D721Med (cell line): ENCODE results near the gene MLX.

ENCODE experiments used
- DNase-seq: peaks from one replicate; pipeline ENCODE4 v3.0.0; 2011; ENCODE audit warnings: low spot score; ENCODE audit not compliant: insufficient read length
- FAIRE-seq: peaks from 2 replicates; lab custom pipeline; 2011; peaks lifted over from hg19 to GRCh38; lab: Jason Lieb, UNC
- TF ChIP-seq, protein P1 (sequence below): IDR thresholded peaks from 2 replicates; pipeline ENCODE4 v1.5.1; 2012; ENCODE audit warnings: mild to moderate bottlenecking, control low read depth; ENCODE audit not compliant: insufficient read depth; ENCODE audit errors: missing control alignments

Gene MLX

DNA sequence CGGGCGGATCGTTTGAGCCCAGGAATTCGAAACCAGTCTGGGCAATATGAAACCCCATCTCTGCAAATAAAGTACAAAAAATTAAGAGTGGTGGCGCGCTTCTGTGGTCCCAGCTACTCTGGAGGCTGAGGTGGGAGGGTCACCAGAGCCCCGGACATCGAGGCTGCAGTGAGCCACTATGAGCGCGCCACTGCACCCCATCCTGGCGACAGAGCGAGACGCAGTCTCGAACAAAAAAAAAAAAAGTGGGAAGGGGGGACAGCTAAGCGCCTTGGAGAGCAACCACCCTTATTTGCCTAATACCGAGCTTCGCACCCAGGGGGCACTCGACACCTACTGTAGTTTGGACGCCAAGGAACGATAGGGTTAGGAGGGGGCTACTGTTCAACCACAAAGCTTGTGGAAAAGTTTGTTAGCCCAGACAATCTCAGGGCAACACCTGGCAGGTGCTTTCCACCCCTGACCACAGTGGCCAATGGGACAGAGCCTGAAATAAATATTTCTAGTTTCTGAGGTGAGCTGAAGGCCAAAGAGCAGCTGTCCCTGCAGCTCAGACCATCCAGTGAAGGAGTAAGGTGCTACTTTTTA is 11.5 kb downstream of the MLX start:
- FAIRE-seq: no peak
- peak; percentile 75 for DNase-seq
- TF ChIP-seq, protein P1, sequence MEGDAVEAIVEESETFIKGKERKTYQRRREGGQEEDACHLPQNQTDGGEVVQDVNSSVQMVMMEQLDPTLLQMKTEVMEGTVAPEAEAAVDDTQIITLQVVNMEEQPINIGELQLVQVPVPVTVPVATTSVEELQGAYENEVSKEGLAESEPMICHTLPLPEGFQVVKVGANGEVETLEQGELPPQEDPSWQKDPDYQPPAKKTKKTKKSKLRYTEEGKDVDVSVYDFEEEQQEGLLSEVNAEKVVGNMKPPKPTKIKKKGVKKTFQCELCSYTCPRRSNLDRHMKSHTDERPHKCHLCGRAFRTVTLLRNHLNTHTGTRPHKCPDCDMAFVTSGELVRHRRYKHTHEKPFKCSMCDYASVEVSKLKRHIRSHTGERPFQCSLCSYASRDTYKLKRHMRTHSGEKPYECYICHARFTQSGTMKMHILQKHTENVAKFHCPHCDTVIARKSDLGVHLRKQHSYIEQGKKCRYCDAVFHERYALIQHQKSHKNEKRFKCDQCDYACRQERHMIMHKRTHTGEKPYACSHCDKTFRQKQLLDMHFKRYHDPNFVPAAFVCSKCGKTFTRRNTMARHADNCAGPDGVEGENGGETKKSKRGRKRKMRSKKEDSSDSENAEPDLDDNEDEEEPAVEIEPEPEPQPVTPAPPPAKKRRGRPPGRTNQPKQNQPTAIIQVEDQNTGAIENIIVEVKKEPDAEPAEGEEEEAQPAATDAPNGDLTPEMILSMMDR: peak; percentile 93

DNA sequence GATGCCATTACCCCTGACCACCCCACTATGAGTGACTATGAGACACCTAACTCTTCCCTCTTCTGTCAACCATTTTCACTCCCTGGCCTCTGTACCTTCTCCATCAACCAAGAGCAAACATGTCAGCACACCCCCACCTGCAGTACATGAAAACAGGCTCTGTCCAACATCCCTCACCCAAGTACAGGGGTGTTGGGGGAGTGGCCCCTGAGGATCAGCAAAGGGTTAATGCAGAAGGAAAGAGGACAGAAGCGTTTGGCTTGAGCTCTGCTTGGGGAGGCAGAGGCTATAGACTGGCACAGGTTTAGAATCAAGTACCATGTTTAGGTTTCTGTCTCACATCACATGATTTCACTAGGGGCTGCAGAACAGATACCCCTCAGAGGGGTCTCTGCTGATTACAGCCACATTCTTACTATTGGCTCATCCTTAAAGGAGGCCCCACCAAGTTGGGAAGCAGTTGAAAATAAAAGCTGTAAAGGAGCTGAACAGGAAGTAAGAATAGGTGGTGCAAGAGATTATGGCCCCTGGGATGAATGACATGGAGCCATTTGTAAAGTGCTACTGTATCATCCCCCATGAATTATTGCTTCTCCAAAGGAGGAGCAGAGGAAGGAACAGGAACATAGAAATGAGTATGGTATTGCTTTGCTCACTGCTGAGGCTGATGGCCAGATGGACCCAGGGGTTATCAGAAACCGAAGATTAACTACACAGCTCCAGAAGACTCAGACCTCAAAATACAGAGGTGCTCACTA is 13.1 kb downstream of the MLX start:
- TF ChIP-seq, protein P1: no peak

DNA sequence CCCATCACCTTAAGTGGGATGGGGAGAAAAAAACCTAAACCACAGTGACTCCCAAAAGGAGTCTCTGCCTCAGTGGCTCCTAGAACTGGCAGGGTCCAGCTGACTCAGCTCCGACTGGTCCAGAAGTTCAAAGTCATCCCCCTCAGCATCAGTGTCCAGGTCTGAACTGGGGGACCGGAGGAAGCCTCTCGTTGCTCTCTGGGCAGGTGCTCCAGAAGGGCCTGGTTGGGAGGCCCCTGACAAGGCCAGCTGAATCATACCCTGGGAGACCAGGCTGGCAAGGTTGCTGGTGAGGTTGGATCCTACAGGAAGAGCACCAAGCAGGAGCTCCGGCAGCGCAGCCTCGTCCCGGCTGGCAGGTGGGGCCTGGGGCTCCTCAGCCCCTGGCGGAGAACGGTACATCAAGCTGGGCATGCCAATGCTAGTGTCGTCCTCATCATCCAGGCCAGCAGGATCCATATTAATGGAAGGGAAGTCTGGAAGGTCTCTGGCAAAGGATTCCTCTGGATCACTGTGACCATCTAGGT is 14.9 kb downstream of the MLX start:
- FAIRE-seq (no peak), DNase-seq (no peak)
- TF ChIP-seq, protein P1: no peak

More for the DNA sequence above, 13.1 kb downstream of the MLX start:
- DNase-seq: no peak
- FAIRE-seq: no peak

DNA sequence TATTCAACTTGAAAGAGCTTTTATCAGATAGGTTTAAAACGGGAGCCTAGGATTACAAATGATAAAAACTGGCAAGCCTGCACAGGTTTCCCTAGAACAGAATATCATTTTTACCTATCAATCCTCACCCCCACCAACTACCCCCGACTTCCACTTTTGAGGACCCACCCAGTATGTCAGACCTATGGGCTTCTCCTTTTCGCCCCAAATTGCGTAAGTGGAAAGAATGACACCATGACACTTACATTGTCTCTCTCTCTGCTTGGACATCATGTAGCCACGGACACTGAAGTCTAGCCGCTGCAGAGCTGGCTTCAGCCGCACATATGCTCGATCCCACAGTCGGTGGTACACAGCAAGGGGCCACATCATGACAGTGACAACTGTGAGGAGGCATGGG is 18.0 kb downstream of the MLX start:
- TF ChIP-seq, protein P1: no peak
- DNase-seq (no peak), FAIRE-seq (no peak)

DNA sequence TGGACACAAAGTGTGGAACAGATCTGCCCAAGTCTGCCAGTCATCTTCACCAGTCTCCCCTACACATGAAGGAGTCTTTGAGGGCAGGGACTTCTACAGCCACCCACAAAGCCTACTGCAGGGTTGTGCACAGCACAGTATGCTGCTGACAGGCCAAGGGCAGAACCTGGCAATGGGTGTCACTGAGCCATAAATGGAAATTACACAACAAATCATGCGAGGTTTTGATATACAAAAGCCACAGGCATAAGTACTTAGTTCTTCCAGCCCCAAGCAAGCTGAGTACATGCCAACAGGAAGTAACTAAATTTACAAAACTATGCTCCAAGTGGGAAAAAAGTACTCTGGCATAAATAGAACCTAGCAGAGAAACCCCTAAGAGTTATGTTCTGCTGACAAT is 18.5 kb downstream of the MLX start:
- TF ChIP-seq, protein P1: no peak
- DNase-seq (no peak), FAIRE-seq (no peak)

DNA sequence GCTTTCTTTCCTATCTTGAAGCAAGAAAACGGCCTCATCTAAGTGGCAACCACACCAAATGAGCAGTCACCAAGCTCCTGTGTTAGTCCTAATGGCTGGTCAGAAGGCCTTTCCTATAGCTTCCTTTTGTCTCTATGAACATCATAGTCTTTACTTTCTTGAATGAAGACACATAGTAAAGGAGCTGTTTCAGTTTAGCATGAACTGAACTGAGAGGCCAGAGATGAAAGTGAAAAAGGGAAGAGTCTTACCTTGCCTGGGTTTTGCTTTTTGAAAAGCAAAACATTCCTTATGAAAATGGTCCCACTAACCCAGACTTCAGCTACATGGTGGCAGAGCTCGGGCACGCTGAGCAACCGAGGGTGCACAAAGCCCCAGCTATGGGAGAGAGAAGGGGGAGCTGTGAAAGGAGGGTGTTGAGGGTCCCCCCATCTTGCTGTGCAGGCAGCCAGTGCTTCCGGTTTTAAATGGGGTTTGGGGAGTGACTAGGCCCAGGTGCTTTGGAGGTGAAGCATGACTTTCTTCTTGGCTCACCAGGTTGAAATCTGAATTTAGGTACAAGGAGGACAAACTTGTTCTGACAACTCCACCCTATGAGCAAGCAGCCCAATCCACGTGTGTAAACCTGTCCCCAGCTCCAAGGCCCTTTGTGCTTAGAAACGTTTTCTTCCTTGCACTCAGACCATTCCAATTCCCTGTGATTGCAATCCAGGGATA is 19.8 kb downstream of the MLX start:
- TF ChIP-seq, protein P1: no peak
- FAIRE-seq: no peak
- DNase-seq: no peak
